ENCODE data around the gene UBE2R2.

UBE2R2 gene

GRCh38 chr9:33885948-33886347, 69.0 kb downstream of the UBE2R2 start:
- no peak for DNase-seq

GRCh38 chr9:33893861-33894260, 76.9 kb downstream of the UBE2R2 start:
- DNase-seq: no peak

GRCh38 chr9:33894316-33894715, 77.4 kb downstream of the UBE2R2 start:
- DNase-seq: no peak

- DNase-seq: no peak
Measured at GRCh38 chr9:33903157-33903780, 86.3 kb downstream of the UBE2R2 start.

- DNase-seq: no peak
Measured at GRCh38 chr9:33905137-33905536, 88.2 kb downstream of the UBE2R2 start.

GRCh38 chr9:33906769-33907168, 89.8 kb downstream of the UBE2R2 start:
- no peak for DNase-seq

GRCh38 chr9:33907347-33907746, 90.4 kb downstream of the UBE2R2 start:
- DNase-seq: no peak

- DNase-seq: no peak
Measured at GRCh38 chr9:33908114-33908513, 91.2 kb downstream of the UBE2R2 start.

- no peak for DNase-seq
Measured at GRCh38 chr9:33908749-33909148, 91.8 kb downstream of the UBE2R2 start.

- no peak for DNase-seq
Measured at GRCh38 chr9:33913541-33913940, 96.6 kb downstream of the UBE2R2 start.

- no peak for DNase-seq
Measured at GRCh38 chr9:33914887-33915628, 98.1 kb downstream of the UBE2R2 start.

GRCh38 chr9:33917036-33917435, 100.1 kb downstream of the UBE2R2 start:
- no peak for DNase-seq

- no peak for DNase-seq
Measured at GRCh38 chr9:33919276-33919897, 102.4 kb downstream of the UBE2R2 start.

- DNase-seq: peak; percentile 13
Measured at GRCh38 chr9:33921967-33922895, 105.3 kb downstream of the UBE2R2 start.

GRCh38 chr9:33923079-33923478, 106.1 kb downstream of the UBE2R2 start:
- DNase-seq: no peak

GRCh38 chr9:33923998-33924701, 107.2 kb downstream of the UBE2R2 start:
- no peak for DNase-seq

- DNase-seq: peak; percentile 32
Measured at GRCh38 chr9:33924978-33925797, 108.2 kb downstream of the UBE2R2 start.

- no peak for DNase-seq
Measured at GRCh38 chr9:33926746-33927485, 110.0 kb downstream of the UBE2R2 start.

GRCh38 chr9:33927694-33928093, 110.7 kb downstream of the UBE2R2 start:
- DNase-seq: no peak

GRCh38 chr9:33931326-33931725, 114.4 kb downstream of the UBE2R2 start:
- no peak for DNase-seq
